ENCODE measurements around the gene GCK.
"Not testable (repeated sequence)": the region's sequence is repeated elsewhere in the genome, so short reads cannot be mapped to it uniquely, and the experiment has no call there.

GCK gene

DNA sequence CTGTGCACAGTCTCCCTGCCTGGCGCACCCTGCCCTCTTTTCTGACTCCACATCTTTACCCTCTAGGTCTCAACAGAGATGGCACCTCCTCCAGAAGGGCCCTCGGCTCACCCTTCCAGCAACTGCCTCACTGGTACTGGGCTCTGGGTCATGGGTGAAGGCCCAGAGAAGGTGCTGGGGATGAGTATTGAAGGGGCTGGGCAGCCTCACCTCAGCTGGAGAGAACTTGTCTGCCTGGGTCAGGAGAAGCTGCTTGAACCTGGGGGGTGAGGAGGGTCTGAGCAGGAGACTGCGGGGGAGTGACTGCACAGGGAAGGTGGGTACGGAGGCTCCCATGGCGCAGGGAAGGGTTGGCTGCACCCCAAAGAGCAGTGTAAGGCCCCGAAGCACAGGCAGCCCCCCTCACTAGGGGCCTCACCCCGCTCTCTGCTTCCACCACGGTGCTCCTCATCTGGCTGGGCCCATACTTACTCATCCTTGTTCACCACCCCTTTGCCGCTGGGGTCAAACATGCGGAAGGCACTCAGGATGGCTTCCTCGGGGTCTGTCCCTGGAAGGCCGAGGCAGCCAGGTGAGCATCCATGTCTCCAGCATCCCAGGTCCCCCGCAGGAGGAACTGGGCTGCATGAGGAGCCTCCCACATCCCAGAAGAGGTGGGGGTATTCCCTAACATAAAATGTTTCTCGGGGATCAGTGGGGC is 49.8 kb downstream of the GCK start:
- no peak for DNase-seq

GRCh38 chr7:44138698-44139097 is 50.5 kb downstream of the GCK start:
- DNase-seq: no peak

- no peak for DNase-seq
Measured at GRCh38 chr7:44136731-44137130, 52.5 kb downstream of the GCK start.

DNA sequence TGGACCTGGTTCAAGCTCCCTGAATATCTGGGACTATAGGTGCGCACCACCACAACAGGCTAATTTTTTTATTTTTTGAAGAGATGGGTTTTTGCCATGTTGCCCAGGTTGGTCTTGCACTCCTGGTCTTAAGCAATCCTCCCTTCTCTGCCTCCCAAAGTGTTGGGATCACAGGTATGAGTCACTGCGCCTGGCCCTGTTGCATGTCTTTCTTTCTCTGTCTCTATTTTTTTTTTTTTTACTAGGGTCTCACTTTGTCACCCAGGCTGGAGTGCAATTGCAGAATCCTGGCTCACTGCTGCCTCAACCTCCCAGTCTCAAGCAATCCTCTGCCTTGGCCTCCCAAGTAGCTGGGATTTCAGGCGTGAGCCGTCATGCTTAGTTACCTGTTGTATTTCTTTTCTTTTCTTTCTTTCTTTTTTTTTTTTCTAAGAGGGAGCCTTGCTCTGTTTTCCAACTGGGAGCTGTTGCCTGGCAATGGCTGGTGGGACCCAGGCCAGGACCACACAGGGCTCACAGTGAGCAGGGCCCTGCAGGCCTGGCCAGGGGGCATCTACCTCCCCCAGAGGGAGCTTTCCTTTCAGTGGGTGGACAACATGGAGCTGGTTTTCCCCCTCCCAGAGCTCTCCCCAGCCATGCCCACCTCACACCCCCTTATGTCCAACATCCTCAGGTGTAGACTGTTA is 54.2 kb downstream of the GCK start:
- DNase-seq: no peak

GRCh38 chr7:44133295-44133694 is 55.9 kb downstream of the GCK start:
- no peak for DNase-seq

GRCh38 chr7:44132039-44132438 is 57.2 kb downstream of the GCK start:
- DNase-seq: no peak

DNA sequence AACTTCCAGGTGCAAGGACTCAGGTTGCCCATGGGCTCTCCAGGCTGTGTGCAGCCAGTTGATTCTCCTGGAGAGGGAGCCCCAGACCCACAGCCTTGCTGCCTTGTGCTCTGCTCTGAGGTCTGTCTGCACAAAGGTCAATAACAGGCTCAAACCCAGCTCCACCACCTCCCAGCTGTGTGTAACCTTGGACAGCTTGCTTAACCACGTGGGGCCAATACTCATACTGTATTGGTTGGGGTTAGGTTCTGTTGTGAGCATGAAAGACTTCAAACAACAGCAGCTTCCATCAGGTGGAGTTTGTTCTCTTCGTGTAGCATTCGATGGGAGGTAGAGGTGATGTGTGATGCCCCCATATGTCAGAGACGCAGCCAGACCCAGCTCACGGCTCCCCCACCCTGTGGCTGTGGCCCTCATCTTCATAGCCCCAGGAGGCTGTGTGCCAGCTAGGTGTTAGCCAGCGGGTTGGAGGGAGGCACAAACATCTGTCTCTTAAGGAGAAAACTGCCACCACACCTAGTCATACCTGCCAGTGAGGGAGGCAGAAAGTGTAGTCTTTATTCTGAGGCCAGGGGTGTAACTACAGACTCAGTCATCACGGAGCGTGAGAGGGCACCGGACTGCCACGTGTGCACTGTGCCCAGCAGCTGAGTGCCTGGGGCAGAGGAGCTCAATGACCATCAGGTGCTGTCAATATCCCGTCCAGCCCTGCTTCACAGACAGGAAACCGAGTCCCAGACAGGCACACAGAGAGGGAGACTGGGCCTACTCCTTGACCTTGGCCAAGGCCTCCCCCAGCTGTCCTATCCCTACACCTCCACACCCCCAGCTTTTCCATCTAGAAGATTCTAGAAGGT is 57.8 kb downstream of the GCK start:
- DNase-seq: no peak

DNA sequence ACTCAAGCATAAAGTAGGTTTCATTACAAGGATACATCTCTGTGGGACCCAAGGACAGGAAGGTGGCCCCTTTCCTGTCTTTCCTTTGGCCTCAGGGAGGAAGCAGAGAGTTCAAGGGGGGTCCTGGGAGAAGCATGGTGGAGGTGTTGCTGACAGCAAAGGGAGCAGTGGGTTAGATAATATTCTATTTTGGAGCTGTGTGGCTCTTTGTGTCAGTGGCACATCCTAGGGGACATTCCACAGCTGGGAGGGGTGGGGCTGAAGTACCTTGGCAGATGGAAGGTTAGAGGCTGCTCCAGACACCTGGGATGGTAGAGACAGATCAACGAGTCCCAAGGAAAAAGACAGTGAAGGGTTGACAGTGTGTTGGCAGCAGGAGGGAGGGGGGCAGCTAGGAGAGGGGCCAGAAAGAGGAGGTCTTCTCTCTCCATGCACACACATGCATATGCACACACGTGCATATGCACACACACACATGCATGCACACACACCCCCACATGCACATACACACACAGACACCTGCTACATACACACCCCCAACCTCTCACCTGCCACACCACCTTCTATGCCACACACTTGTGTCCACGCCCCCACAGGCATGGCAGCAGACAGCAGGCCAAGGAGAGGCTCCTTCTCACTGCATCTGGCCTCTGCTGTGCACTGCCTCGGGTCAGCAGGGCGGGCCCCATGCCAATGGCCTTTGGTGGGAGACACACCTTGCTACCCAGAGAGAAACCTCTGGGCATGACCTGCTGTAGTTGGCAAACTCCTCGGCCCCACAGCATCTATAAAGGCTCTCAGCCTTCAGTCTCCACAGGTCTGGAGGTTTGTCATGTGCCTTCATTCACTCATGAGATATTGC is 60.3 kb downstream of the GCK start:
- DNase-seq: no peak

DNA sequence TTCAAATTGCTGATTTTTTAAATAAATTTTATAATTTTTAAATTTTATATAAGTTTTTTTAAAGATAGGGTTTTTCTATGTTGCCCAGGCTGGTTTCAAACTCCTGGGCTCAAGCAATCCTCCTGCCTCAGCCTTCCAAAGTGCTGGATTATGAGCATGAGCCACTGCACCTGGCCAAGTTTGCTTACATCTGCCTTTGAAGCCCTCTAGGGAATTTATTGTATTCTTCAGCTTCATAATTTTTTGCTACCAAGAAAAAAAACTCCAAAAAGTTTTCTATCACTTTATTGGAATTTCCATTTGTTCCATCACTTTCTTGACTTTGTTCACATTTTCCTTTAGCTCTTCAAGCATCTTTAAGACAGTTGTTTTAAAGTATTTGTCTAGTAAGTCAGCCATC is 62.1 kb downstream of the GCK start:
- DNase-seq: no peak

GRCh38 chr7:44126574-44126973 is 62.7 kb downstream of the GCK start:
- DNase-seq: not testable (repeated sequence)

GRCh38 chr7:44124822-44125202 is 64.4 kb downstream of the GCK start:
- DNase-seq: no peak

- DNase-seq: peak; percentile 93 to 98 (median 96)
Measured at GRCh38 chr7:44123190-44124003, 65.8 kb downstream of the GCK start, which contains the start of gene POLD2. Gene POLD2, minus strand, starts transcription at chr7:44123548. Its CDS starts 1,495 bp downstream, at chr7:44122053.

- DNase-seq: no peak
Measured at GRCh38 chr7:44122529-44122928, 66.7 kb downstream of the GCK start.

DNA sequence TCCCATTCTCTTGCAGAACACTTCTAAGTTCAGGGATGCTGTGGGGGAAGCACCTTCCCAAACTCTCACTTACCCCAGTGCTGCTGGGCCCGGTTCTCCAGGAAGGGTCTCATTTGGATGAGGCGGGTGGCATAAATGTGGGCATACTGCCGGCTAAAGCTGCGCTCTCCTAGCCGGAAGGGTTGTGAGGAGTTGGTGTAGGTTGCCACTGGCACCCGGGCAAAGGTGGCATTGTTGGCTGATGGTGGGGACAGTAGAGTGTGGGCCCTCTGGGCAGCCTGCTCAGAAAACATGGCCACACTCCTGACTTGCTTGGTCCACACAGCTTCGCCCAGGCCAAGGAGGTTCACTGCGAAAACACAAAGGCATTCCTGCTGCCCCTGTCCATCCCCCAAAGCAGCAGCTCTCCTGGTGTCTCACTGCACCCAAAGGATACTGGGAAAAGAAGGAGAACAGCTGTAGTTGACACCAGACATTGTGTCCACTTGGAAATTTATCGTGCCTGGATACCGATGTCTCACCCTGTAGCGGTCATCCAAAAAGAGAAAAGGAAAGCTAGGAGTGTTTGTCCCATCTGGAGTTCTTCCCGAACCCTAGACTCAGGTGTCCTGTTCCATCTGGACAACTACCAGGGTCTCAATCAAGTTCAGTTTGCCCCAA is 67.3 kb downstream of the GCK start:
- DNase-seq: no peak

GRCh38 chr7:44120395-44120794 is 68.8 kb downstream of the GCK start:
- DNase-seq: no peak

- DNase-seq: no peak
Measured at GRCh38 chr7:44119829-44120380, 69.3 kb downstream of the GCK start.

GRCh38 chr7:44117801-44118429 is 71.3 kb downstream of the GCK start:
- DNase-seq: no peak

DNA sequence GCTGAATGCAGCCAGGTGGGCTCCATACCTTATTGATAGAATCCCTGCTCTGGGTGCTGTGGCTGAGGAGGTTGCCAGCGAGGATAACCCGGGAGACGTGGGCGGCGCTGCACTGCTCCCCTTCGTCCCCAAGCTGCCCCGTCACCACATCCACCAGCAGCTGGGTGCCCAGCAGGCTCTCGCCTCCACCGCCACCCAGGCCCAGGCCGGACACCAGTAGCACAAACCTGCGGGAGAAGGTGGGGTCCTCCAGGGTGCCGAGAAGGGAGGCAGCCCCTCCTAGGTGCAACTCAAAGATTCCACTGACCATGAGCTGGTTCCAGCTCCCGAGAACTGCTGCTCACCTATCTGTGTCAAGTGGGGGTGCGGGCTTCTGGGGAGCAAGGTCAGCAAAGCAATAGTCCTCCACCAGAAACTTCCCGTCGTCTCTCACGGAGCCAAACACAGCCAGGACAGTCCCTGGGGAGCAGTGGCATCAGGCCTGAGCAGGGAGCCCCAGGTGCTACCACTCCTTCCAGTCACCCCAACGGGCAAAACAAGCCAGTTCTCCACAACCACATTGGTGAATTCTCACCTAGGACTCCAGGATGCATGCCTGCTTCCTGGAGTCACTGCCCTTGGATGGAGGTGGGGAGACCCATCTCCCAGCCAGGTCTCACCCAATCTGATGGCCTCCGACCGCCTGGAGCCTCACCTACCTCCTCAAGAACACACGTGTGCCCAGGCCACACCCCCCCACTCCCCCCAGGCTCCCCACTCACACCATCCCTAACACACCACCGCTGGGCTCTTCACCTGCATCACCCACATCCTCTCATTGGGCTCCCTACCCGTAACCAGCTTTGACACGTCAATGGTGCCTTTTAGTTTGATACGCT is 72.2 kb downstream of the GCK start:
- DNase-seq: no peak

DNA sequence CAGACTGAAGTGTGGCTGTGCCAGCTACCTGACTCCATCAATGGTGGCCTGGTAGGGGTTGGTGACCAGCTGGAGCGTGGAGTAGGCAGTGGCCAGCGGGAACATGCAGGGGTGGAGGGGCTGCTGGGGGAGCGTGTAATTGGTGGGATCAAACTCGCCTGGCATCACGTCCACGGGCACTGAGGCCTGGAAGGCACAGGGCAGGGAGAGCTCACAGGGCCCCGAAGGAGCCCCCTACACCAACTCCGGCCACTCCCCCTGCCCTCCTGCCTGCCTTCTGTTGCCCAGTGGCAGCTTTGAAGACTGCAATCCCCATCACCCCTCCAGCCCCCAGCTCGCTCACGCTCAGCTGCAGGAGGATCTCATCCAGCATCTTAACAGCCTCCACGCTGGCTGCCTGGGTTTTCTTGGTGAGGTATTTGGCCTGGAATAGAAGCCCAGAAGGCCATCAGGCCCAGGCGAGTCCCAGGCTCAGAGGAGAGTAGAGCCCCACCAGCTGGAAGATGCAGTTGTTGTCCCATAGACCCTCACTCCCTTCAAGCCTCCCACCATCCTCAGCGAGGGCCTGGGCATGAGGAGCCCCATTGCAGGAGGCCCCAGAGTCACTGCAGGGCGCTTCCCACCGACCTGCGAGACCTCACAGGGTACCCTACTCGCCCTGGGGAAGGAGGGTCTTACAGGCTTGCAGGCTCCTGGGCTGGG is 73.0 kb downstream of the GCK start:
- DNase-seq: no peak
